Stimulated activated naive CD8-positive, alpha-beta T cell treated with anti-CD3 and anti-CD28 coated beads, Interleukin-15, Interleukin-2, amounts not matched to agents 100 ng/mL and 50 ng/mL, for 24 hours (primary cell): ENCODE measurements around the gene EBP.
"Not testable (repeated sequence)": the region's sequence is repeated elsewhere in the genome, so short reads cannot be mapped to it uniquely, and the experiment has no call there.

Source experiments
- H3K27ac Mint-ChIP-seq: one replicate; pipeline ENCODE4 v1.8.0; 2021; ENCODE audit warnings: mild to moderate bottlenecking, mixed read lengths
- H3K27me3 Mint-ChIP-seq: one replicate; pipeline ENCODE4 v1.8.0; 2021; ENCODE audit warnings: mixed read lengths
- H3K36me3 Mint-ChIP-seq: one replicate; pipeline ENCODE4 v1.8.0; 2021; ENCODE audit warnings: low read depth, mixed read lengths
- H3K4me1 Mint-ChIP-seq: one replicate; pipeline ENCODE4 v1.8.0; 2021; ENCODE audit warnings: low read depth, mixed read lengths
- H3K4me3 Mint-ChIP-seq: one replicate; pipeline ENCODE4 v1.8.0; 2021; ENCODE audit warnings: mild to moderate bottlenecking, mixed read lengths
- H3K9me3 Mint-ChIP-seq: one replicate; pipeline ENCODE4 v1.8.0; 2021; ENCODE audit warnings: mixed read lengths

EBP gene

DNA sequence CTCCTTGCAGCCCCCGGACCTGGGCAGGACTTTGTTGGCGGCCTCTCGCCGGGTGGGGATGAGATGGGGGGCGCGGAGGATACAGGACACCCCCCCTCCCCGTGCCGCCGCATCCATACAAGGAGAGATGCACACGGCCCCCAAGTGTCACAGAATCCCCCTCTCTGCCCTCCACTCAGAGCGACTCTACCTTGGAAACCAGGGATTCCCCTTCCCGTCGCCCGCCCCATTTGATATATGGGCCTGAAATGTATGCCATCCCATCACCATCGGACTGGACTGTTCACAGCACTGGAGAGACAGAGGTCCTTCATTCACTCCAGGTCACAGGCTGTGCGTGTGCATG is 12.4 kb upstream of the EBP start:
- Mint-ChIP-seq H3K4me1 (peaks cover 15% of the 10 kb centered on the region), H3K27ac (peak overlapping the region; percentile 91), H3K4me3 (peak overlapping the region; percentile 91), H3K36me3 (no peaks in the 10 kb centered on the region), H3K9me3 (no peaks in the 10 kb centered on the region), H3K27me3 (no peaks in the 10 kb centered on the region)

DNA sequence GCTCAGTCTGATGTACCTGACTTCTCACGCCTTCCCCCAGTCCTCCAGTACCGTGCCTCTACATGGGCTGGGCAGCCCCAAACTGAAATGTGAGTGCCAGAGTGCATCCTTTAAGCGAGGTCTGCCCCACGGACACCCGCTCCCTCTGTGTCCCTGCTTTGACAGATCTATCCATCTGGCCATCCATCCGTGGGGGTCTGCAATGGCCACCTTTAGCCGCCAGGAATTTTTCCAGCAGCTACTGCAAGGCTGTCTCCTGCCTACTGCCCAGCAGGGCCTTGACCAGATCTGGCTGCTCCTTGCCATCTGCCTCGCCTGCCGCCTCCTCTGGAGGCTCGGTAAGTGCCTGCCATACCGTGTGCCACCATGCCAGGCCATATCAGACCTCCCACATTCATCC is 12.0 kb upstream of the EBP start:
- Mint-ChIP-seq H3K27me3 (no peaks in the 10 kb centered on the region), H3K27ac (peak overlapping the region; percentile 91), H3K4me1 (peaks cover 15% of the 10 kb centered on the region), H3K9me3 (no peaks in the 10 kb centered on the region), H3K36me3 (no peaks in the 10 kb centered on the region), H3K4me3 (peak overlapping the region; percentile 91)

- H3K36me3 Mint-ChIP-seq, result peaks cover 6% of the 10 kb centered on the region
- no peaks in the 10 kb centered on the region for H3K9me3 Mint-ChIP-seq
- H3K27me3 Mint-ChIP-seq, result no peaks in the 10 kb centered on the region
- no peak overlapping the region for H3K27ac Mint-ChIP-seq
- peaks cover 15% of the 10 kb centered on the region for H3K4me1 Mint-ChIP-seq
- H3K4me3 Mint-ChIP-seq, result no peak overlapping the region
These were observed 10.0 kb upstream of the EBP start for GRCh38 chrX:48511560-48511959.

GRCh38 chrX:48512371-48512935 is 9.2 kb upstream of the EBP start:
- no peaks in the 10 kb centered on the region for H3K9me3 Mint-ChIP-seq
- no peak overlapping the region for H3K4me3 Mint-ChIP-seq
- H3K27ac Mint-ChIP-seq, result no peak overlapping the region
- peaks cover 6% of the 10 kb centered on the region for H3K36me3 Mint-ChIP-seq
- peaks cover 19% of the 10 kb centered on the region for H3K4me1 Mint-ChIP-seq
- no peaks in the 10 kb centered on the region for H3K27me3 Mint-ChIP-seq

DNA sequence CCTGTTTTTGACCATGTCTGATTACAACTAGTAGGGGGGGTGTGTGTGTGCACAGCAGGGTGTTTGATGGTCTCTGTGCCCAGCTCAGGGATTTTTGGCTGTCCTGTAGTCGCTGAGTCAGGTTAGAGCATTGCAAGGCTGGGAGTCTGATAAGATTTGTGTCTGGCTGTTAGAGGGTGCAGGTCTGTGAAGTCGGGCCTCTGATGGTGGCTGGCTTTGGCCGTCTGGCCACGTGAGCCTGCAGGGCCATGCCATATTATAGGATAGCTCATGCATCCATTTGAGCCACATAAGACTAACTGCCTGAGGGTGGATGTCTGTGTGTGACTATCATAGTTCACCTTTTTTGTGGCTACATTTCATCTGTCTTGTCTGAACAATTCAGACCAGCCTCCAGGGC is 7.9 kb upstream of the EBP start:
- H3K27ac Mint-ChIP-seq, result peak overlapping the region; percentile 21
- no peaks in the 10 kb centered on the region for H3K9me3 Mint-ChIP-seq
- H3K4me3 Mint-ChIP-seq, result no peak overlapping the region
- no peaks in the 10 kb centered on the region for H3K27me3 Mint-ChIP-seq
- H3K4me1 Mint-ChIP-seq, result peaks cover 19% of the 10 kb centered on the region
- peaks cover 6% of the 10 kb centered on the region for H3K36me3 Mint-ChIP-seq

DNA sequence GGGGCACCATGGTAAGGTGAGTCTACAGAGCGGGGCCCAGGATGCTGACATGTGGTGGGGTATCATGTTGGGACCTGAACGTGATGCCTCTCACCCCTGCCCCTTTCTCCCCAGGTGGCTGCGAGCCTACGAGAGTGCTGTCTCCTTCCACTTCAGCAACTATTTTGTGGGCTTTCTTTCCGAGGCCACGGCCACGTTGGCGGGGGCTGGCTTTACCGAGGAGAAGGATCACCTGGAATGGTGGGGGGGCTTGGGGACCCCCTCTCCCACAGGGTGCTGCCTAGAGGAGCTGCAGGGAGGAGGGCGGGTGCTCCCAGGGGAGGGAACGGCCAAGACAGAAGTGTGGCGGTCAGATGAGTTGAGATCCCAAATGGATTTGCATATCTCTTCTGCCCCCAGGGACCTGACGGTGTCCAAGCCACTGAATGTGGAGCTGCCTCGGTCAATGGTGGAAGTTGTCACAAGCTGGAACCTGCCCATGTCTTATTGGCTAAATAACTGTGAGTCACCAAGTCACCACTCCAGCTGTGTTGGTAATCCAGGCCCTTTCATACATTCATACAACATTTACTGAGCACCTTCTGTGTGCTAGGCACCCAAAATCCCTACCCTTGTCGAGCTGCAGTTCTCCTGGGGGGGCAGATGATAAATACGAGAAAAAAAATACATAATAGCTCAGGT is 7.3 kb upstream of the EBP start:
- Mint-ChIP-seq H3K36me3 (peaks cover 6% of the 10 kb centered on the region), H3K9me3 (no peaks in the 10 kb centered on the region), H3K27ac (peak overlapping the region; percentile 21), H3K4me3 (no peak overlapping the region), H3K4me1 (peaks cover 20% of the 10 kb centered on the region), H3K27me3 (no peaks in the 10 kb centered on the region)

- Mint-ChIP-seq H3K9me3 (no peaks in the 10 kb centered on the region), H3K4me3 (no peak overlapping the region), H3K4me1 (peaks cover 20% of the 10 kb centered on the region), H3K27ac (no peak overlapping the region), H3K27me3 (no peaks in the 10 kb centered on the region), H3K36me3 (peaks cover 6% of the 10 kb centered on the region)
These were observed 6.6 kb upstream of the EBP start for GRCh38 chrX:48514868-48515460.

- Mint-ChIP-seq H3K27ac (no peak overlapping the region), H3K4me3 (no peak overlapping the region), H3K27me3 (no peaks in the 10 kb centered on the region), H3K36me3 (peaks cover 8% of the 10 kb centered on the region), H3K9me3 (no peaks in the 10 kb centered on the region), H3K4me1 (peaks cover 22% of the 10 kb centered on the region)
These were observed 5.8 kb upstream of the EBP start for GRCh38 chrX:48515842-48516241.

- Mint-ChIP-seq H3K4me1 (peaks cover 26% of the 10 kb centered on the region), H3K36me3 (peaks cover 10% of the 10 kb centered on the region), H3K4me3 (no peak overlapping the region)
These were observed 5.3 kb upstream of the EBP start for GRCh38 chrX:48516285-48516684.

DNA sequence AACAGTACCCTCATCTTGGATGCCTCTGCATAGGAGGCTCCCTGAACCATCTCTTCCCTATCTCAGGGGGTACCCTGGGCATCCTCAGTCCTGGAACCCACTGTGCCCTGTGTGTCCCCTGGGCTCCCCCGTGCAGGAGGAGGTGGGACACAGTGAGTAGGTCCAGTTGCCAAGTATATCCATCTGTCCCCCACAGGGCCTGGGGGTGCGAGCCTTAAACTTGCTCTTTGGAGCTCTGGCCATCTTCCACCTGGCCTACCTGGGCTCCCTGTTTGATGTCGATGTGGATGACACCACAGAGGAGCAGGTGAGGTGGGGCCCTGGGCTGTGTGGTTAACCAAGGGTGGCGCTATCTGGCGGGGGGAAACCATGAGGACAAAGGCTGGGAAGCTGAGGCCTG is 4.6 kb upstream of the EBP start:
- H3K4me1 Mint-ChIP-seq, result peaks cover 27% of the 10 kb centered on the region
- H3K27me3 Mint-ChIP-seq, result no peaks in the 10 kb centered on the region
- H3K4me3 Mint-ChIP-seq, result no peak overlapping the region
- H3K36me3 Mint-ChIP-seq, result peaks cover 10% of the 10 kb centered on the region
- H3K27ac Mint-ChIP-seq, result no peak overlapping the region
- no peaks in the 10 kb centered on the region for H3K9me3 Mint-ChIP-seq

More at GRCh38 chrX:48516285-48516684, 5.3 kb upstream of the EBP start:
- no peaks in the 10 kb centered on the region for H3K9me3 Mint-ChIP-seq
- H3K27ac Mint-ChIP-seq, result no peak overlapping the region
- H3K27me3 Mint-ChIP-seq, result no peaks in the 10 kb centered on the region

DNA sequence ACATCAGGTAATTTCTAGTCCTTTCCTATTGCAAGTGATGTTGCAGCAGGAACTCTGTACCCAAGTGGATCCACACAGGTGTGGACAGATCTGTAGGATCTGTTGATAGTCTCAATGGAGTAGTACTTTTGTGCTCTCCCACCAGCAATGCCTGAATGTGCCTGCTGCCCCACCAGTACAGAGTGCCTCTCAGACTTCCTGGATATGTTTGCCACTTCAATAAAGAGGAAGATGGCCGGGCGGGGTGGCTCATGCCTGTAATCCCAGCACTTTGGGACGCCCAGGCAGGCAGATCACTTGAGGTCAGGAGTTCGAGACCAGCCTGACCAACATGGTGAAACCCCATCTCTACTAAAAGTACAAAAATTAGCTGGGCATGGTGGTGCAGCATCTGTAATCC is 2.1 kb upstream of the EBP start:
- not testable (repeated sequence) for H3K4me3 Mint-ChIP-seq, H3K27me3 Mint-ChIP-seq, H3K9me3 Mint-ChIP-seq
- Mint-ChIP-seq H3K4me1 (peaks cover 33% of the 10 kb centered on the region), H3K36me3 (peaks cover 15% of the 10 kb centered on the region), H3K27ac (peak overlapping the region; percentile 31)

DNA sequence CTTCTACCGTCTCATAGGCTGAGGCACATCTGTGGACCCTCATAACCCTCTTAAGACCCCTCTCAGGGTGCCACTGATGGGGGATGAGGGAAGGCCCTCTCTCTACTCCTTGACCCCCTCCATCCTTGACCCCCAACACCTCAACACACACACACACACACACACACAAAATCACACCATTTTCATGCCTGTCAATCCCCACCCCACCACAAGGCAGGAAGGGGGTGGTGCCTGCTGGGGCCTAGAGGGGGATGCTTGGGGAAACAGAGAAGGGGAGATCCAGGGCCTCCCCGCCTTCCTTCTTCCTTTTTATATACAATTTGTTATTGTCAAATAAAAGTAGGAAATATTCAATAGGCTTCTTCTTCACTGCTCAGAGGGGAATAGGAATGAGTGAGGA is 1.2 kb upstream of the EBP start:
- H3K4me1 Mint-ChIP-seq, result peaks cover 38% of the 10 kb centered on the region
- H3K27ac Mint-ChIP-seq, result peak overlapping the region; percentile 95
- no peaks in the 10 kb centered on the region for H3K9me3 Mint-ChIP-seq
- H3K4me3 Mint-ChIP-seq, result peak overlapping the region; percentile 88
- no peaks in the 10 kb centered on the region for H3K27me3 Mint-ChIP-seq
- H3K36me3 Mint-ChIP-seq, result peaks cover 15% of the 10 kb centered on the region

GRCh38 chrX:48520976-48521352 is 644 bp upstream of the EBP start:
- Mint-ChIP-seq H3K36me3 (peaks cover 14% of the 10 kb centered on the region), H3K27me3 (no peaks in the 10 kb centered on the region), H3K9me3 (no peaks in the 10 kb centered on the region), H3K4me1 (peaks cover 39% of the 10 kb centered on the region), H3K27ac (peak overlapping the region; percentile 95), H3K4me3 (peak overlapping the region; percentile 88)

DNA sequence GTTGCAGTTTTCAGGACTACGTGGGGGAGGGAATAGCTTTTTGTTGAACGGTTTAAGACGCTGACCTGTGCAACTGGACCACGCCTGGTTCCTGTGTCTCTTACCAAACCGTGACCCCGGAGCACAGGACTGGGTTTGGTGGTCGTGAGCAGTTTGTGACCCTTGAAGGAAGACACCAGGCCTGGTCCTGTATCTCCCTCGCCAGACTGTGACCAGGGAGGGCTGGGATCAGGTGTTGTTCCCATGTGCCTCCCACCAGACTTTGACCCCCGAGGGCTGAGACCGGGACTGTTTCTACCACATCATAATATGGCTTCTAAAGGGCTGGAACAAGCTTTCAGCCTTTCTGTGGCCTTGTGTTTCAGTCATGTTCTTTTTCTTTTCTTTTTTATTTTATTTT is 683 bp downstream of the EBP start:
- Mint-ChIP-seq H3K4me3 (peak overlapping the region; percentile 88), H3K27ac (peak overlapping the region; percentile 74), H3K4me1 (peaks cover 43% of the 10 kb centered on the region), H3K36me3 (peaks cover 17% of the 10 kb centered on the region), H3K27me3 (no peaks in the 10 kb centered on the region), H3K9me3 (no peaks in the 10 kb centered on the region)

DNA sequence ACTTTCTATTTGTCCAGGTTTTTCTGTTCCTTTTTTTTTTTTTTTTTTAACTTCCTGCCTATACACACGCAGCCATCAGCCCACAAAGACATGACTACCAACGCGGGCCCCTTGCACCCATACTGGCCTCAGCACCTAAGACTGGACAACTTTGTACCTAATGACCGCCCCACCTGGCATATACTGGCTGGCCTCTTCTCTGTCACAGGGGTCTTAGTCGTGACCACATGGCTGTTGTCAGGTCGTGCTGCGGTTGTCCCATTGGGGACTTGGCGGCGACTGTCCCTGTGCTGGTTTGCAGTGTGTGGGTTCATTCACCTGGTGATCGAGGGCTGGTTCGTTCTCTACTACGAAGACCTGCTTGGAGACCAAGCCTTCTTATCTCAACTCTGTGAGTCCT is 2.1 kb downstream of the EBP start:
- Mint-ChIP-seq H3K27ac (no peak overlapping the region), H3K4me1 (peaks cover 43% of the 10 kb centered on the region), H3K4me3 (peak overlapping the region; percentile 88), H3K36me3 (peaks cover 23% of the 10 kb centered on the region), H3K9me3 (no peaks in the 10 kb centered on the region), H3K27me3 (no peaks in the 10 kb centered on the region)

- H3K27ac Mint-ChIP-seq, H3K9me3 Mint-ChIP-seq: not testable (repeated sequence)
- peaks cover 22% of the 10 kb centered on the region for H3K36me3 Mint-ChIP-seq
These were observed 4.2 kb downstream of the EBP start for GRCh38 chrX:48525853-48526252.

More at GRCh38 chrX:48525853-48526252, 4.2 kb downstream of the EBP start:
- H3K4me1 Mint-ChIP-seq, result peaks cover 26% of the 10 kb centered on the region
- not testable (repeated sequence) for H3K27me3 Mint-ChIP-seq, H3K4me3 Mint-ChIP-seq
